ENCODE data around the gene PGC.

PGC gene

DNA sequence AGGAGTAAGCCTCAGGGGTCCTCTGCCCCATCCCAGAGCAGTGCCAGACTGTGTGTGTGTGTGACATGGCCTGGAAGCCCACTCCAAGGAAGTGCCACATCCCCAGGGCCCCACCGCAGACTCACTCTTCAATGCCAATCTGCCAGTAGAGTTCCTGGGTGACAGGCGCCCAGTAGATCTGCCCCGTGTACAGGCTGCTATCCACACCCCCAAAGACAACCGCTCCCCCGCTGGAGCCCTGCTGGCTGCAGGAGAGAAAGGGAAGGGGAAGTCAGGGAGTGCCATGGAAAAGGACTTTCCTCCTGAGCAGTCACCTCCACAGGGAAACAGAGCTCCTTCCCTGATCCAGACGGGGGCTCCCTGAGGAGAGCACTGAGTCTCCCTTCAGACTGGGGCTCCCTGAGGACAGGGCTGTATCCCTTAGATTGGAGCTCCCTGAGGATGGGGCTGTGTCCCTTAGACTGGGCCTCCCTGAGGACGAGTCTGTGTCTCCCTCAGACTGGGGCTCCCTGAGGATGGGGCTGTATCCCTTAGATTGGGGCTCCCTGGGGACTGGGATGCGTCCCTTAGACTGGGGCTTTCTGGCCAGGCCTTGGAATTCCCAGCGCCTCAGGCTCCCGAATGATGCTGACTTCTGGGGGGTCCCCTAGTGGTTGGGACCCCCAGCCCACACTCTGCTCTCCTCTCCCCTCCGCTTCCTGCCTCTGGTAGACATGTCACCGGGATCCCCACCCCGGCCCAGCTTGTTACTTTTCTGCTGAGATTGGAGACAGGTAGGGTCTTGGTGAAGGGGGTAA lies 6.6 kb downstream of the PGC start:
- TF ChIP-seq, protein P1, sequence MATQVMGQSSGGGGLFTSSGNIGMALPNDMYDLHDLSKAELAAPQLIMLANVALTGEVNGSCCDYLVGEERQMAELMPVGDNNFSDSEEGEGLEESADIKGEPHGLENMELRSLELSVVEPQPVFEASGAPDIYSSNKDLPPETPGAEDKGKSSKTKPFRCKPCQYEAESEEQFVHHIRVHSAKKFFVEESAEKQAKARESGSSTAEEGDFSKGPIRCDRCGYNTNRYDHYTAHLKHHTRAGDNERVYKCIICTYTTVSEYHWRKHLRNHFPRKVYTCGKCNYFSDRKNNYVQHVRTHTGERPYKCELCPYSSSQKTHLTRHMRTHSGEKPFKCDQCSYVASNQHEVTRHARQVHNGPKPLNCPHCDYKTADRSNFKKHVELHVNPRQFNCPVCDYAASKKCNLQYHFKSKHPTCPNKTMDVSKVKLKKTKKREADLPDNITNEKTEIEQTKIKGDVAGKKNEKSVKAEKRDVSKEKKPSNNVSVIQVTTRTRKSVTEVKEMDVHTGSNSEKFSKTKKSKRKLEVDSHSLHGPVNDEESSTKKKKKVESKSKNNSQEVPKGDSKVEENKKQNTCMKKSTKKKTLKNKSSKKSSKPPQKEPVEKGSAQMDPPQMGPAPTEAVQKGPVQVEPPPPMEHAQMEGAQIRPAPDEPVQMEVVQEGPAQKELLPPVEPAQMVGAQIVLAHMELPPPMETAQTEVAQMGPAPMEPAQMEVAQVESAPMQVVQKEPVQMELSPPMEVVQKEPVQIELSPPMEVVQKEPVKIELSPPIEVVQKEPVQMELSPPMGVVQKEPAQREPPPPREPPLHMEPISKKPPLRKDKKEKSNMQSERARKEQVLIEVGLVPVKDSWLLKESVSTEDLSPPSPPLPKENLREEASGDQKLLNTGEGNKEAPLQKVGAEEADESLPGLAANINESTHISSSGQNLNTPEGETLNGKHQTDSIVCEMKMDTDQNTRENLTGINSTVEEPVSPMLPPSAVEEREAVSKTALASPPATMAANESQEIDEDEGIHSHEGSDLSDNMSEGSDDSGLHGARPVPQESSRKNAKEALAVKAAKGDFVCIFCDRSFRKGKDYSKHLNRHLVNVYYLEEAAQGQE (IDR thresholded peaks at IDR 0.05; ENCODE audit: insufficient read depth in 1 of 2, low read depth in 2 of 2, low read length in 2 of 2), result no peak
- TF ChIP-seq POLR2AphosphoS5 (IDR thresholded peaks at IDR 0.05; ENCODE audit: low read depth, low read length), result no peak
- TF ChIP-seq TAF1 (IDR thresholded peaks at IDR 0.05; ENCODE audit: borderline replicate concordance, insufficient read depth, low read length), result no peak
- no peak for TF ChIP-seq FOXP2 (optimal IDR thresholded peaks at IDR 0.05; ENCODE audit: borderline replicate concordance, extremely low read depth, extremely low read length, insufficient read depth)
- TF ChIP-seq SIN3A (IDR thresholded peaks at IDR 0.05; ENCODE audit: borderline replicate concordance, insufficient read depth, low read length), result no peak

DNA sequence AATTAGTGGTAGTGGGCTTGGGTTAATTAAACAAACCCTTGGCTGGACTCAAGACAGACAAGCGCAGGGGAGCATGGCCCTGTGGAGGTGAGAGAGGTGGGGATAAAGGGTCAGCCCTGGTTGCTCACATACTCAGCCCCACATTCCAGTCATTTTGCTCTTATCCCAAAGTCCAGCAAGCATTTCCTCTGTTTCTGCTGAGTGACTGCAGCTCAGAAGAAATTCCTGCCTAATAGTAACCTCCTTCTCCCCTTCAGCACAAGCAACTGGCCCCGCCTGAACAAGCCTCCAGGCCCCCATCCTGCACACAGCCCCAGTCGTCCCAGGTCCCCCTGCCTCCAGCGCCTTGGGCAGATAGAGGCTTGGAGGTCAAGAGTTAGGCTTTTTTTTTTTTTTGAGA lies 8.2 kb downstream of the PGC start:
- TF ChIP-seq SIN3A (IDR thresholded peaks at IDR 0.05; ENCODE audit: borderline replicate concordance, insufficient read depth, low read length) (no peak), FOXP2 (optimal IDR thresholded peaks at IDR 0.05; ENCODE audit: borderline replicate concordance, extremely low read depth, extremely low read length, insufficient read depth) (no peak), TAF1 (IDR thresholded peaks at IDR 0.05; ENCODE audit: borderline replicate concordance, insufficient read depth, low read length) (no peak), POLR2AphosphoS5 (IDR thresholded peaks at IDR 0.05; ENCODE audit: low read depth, low read length) (no peak)
- TF ChIP-seq, protein P1 (IDR thresholded peaks at IDR 0.05; ENCODE audit: insufficient read depth in 1 of 2, low read depth in 2 of 2, low read length in 2 of 2), result no peak

DNA sequence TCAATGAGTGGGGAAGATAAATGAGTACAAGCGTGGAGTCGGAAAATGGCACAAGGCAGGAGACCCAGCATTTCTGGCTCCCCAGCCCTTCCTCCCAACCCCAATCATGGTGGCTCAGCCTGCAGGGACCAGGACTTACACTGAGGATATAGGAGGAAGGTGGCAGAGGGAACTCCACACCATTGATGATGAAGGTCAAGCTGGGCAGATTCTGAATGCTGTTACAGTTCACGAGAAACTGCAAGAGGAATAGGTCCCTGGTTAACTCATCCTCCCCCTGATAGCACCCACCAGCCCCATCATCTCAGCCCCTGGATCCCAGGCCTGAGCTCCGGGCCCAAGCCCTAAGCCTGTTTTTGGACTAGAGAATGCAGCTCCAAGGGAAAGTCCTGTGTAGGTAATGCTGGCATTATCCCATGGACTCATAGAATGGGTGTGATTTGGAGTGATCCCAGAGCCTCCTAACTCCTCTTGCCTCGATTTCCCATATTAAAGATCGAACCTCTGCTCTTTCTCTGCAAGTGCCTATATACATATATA lies 9.5 kb downstream of the PGC start:
- no peak for TF ChIP-seq FOXP2 (optimal IDR thresholded peaks at IDR 0.05; ENCODE audit: borderline replicate concordance, extremely low read depth, extremely low read length, insufficient read depth)
- no peak for TF ChIP-seq POLR2AphosphoS5 (IDR thresholded peaks at IDR 0.05; ENCODE audit: low read depth, low read length)
- no peak for TF ChIP-seq SIN3A (IDR thresholded peaks at IDR 0.05; ENCODE audit: borderline replicate concordance, insufficient read depth, low read length)
- TF ChIP-seq, protein P1 (IDR thresholded peaks at IDR 0.05; ENCODE audit: insufficient read depth in 1 of 2, low read depth in 2 of 2, low read length in 2 of 2), result no peak

DNA sequence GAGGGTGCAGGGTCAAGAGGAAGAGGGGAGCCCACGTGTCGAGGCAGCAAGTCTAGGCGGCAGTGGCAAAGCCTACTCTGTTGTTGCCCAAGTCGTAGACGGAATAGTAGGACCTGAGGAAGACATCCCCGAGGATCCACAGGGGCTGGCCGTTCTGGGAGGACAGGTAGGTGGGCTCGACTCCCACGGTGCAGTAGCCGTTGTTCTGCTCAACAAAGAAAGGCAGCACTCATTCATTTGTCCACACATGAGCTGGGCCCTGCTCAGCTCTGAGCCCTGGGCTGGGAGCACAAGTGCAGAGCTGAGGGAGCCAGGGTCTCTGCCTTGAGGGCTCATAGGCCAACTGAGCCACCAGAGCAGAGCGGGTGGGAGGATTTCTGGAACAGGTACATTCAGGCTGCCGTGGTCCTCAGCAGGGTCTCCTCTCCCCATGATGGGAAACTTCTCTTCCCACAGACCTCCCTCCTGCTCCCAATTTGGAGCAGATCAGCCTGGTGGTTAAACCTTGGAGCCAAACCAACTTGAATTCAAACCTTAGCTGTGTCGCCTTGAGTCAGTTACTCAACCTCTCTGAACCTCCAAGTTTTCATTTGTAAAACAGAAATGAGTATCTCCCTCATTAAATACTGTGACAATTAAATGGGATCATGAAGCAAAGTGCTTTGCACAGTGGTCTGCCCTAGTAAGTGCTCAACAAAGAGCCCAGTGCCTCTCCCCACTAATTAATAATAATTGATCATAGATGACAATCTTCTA lies 10.2 kb downstream of the PGC start:
- TF ChIP-seq, protein P1 (IDR thresholded peaks at IDR 0.05; ENCODE audit: insufficient read depth in 1 of 2, low read depth in 2 of 2, low read length in 2 of 2), result no peak
- TF ChIP-seq SIN3A (IDR thresholded peaks at IDR 0.05; ENCODE audit: borderline replicate concordance, insufficient read depth, low read length) (no peak), TAF1 (IDR thresholded peaks at IDR 0.05; ENCODE audit: borderline replicate concordance, insufficient read depth, low read length) (no peak), POLR2AphosphoS5 (IDR thresholded peaks at IDR 0.05; ENCODE audit: low read depth, low read length) (no peak), FOXP2 (optimal IDR thresholded peaks at IDR 0.05; ENCODE audit: borderline replicate concordance, extremely low read depth, extremely low read length, insufficient read depth) (no peak)

Measured in PFSK-1 (cell line).